OCI-LY3 (cell line): ENCODE data around the gene FNIP2.

Experiments used
- EZH2phosphoT487 ChIP-seq: fragments of 200-600 bp; shearing (Covaris generic); IDR thresholded peaks from 2 replicates; pipeline ENCODE4 v1.6.1; 2018; ENCODE audit warnings: antibody characterized with exemption, mixed run types, low read depth
- TF ChIP-seq, protein P1 (sequence below): fragments of 200-600, 300-600 bp; sonication (generic); IDR thresholded peaks from 2 replicates; pipeline ENCODE4 v1.5.1; 2014; ENCODE audit warnings: antibody characterized with exemption, low read length, low read depth

DNA sequence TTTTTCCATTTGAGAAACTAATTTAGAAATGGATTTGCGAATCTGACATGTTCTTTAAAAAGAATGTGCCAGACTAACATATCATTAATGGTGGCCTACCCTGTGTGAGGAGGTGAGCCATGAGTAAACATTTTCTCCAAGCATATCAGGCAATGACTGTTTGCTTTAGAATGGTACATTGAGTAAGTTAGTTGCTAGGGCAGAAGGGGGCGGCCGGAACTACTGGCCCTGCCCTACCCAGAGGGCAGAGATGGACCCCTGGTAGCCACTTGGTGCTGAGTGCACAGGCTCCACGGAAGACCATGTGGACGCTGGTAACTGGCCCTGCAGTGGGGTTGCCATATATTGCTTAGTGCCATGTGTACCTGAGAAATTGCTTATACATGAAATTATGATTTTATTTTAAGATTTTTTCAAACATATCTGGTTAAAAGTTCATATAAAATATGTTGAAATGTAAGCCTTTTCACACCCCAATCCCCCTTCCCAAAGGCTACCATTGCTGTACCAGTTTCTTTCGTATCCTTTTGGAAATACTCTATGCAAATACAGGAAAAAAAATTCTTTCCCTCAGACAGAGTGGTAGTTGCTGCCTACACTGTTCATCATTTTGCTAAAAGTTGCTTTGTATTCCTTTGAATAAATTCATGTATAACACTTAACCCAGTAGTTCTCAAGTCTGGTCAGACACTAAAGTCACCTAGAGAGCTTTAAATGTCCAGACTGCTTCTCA, 8.8 kb downstream of the FNIP2 start:
- TF ChIP-seq, protein P1, sequence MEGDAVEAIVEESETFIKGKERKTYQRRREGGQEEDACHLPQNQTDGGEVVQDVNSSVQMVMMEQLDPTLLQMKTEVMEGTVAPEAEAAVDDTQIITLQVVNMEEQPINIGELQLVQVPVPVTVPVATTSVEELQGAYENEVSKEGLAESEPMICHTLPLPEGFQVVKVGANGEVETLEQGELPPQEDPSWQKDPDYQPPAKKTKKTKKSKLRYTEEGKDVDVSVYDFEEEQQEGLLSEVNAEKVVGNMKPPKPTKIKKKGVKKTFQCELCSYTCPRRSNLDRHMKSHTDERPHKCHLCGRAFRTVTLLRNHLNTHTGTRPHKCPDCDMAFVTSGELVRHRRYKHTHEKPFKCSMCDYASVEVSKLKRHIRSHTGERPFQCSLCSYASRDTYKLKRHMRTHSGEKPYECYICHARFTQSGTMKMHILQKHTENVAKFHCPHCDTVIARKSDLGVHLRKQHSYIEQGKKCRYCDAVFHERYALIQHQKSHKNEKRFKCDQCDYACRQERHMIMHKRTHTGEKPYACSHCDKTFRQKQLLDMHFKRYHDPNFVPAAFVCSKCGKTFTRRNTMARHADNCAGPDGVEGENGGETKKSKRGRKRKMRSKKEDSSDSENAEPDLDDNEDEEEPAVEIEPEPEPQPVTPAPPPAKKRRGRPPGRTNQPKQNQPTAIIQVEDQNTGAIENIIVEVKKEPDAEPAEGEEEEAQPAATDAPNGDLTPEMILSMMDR = no peak
- no peak for TF ChIP-seq EZH2phosphoT487
